Measurements from ENCODE around the gene CTXN1. TPM values are rescaled to one million over a fixed set of nuclear protein-coding genes. Genes with fewer than 3 reads are reported as not detected.
A peak's percentile ranks its signal among the peaks of the same experiment; 100 is the strongest.

CTXN1 gene
- polyA plus RNA-seq, 1 of the 3 experiments (the other 2 are of a cell fraction), result 53.8 TPM

DNA sequence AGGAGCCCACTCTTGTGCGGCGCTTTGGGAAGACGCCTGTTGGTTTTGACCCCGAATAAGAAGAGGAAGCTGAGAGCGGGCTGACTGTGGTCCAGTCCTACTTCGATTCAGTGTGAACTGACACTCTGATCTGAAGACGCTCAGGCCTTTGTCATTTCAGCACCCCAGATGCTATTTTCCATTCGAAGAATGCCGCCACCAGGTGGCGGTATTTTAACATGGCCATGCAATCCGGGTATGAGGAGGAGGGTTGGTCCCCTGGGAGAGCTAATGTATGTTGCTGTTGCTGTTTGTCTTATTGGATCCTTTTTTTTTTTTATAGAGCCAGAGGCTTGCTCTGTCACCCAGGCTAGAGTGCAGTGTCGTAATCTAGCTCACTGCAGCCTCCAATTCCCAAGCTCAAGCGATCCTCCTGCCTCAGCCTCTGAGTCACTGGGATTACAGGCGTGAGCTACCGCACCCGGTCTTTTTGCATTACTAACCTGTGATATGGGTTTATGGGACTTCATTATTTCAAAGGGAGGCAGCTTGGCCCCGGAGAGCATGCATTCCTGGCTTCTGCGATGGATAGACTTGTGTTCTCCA lies 18.3 kb upstream of the CTXN1 start (continued):
- TF ChIP-seq NFIC (IDR thresholded peaks at IDR 0.05; ENCODE audit: borderline replicate concordance) (no peak), MXI1 (IDR thresholded peaks at IDR 0.05; ENCODE audit: low read depth, low read length) (no peak)

DNA sequence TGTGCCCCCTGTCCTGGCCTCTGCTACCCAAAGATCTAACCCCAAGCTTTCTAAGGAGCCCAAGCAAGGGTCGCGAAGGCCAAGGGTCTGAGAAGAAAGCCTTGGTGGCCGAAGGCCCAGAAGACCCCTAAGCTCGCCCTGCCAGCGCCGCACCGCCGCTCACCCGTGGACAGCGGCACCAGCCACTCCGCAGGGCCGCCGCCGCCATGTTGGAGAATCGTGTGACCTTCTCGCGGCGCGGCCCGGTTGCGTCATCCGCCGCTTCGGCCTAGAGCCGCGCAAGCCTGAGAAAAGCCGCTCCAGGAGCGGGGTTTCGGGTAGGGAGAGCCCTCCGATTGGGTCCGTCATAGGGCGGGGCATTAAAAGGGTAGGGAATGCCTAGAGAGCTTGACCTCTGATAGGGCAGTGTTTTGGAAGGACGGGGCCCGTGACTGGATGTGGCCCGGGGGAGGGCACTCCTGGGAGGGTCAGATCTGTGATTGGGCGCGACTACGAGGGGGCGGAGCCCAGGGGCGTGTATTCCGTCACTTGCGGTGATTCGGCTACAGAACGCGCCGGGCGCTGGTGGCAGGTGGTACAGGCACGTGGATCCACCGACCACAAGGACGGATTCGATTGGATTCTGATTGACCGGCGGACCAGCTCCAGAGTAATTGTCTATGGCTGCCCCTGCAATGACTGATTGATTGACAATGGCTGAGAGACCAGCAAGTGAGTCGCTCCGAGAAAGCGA lies 17.7 kb upstream of the CTXN1 start, which contains the start of gene TIMM44:
TIMM44 (minus strand) TSS at position 223 of the 733 bp plus-strand sequence; CDS start at position 208, 15 bp downstream.
- ChIA-PET CTCF (interaction anchor here (0.8 to 4.4 kb wide), 35 partner anchors 8 to 420 kb away, joined by 3 to 69 read pairs (median 5); partner anchors contain the start of genes CTXN1 and TRAPPC5), POLR2A (interaction anchor here (0.6 to 2.5 kb wide), 12 partner anchors 11 to 470 kb away, joined by 3 to 15 read pairs (median 4); partner anchors contain the start of genes CTXN1, ELAVL1, MAP2K7 and SNAPC2)
- peaks cover 14 to 15% of the 10 kb centered on the region in 2 experiments for H3K36me3 ChIP-seq (replicated peaks in 1 of 2; ENCODE audit: control insufficient read depth in 1 of 2, insufficient read depth in 2 of 2, low read length in 1 of 2)
- no peaks in the 10 kb centered on the region for H4K20me1 ChIP-seq (ENCODE audit: insufficient read depth)
- WGBS (ENCODE audit: low lambda C conversion rate), result 1% methylated on average over 30 of the region's 56 CpGs
- peaks cover 0 to 6% of the 10 kb centered on the region in 2 experiments; a peak in 1 of 4 replicates for H3K4me1 ChIP-seq (ENCODE audit: control insufficient read depth in 1 of 2, insufficient read depth in 2 of 2, low read depth in 1 of 2, low read length in 1 of 2)
- peak; percentile 97 for DNase-seq
- H3K9me3 ChIP-seq, result no peaks in the 10 kb centered on the region
- H3F3A ChIP-seq (replicated peaks; ENCODE audit: insufficient read depth), result peaks cover 11% of the 10 kb centered on the region
- H3K27ac ChIP-seq (ENCODE audit: low read depth in 2 of 2, low read length in 1 of 2), result peak within 1 kb of the TSS; percentile 62 to 85
- H3K27me3 ChIP-seq (ENCODE audit: insufficient read depth), result no peaks in the 10 kb centered on the region
- H3K9ac ChIP-seq, result peak within 1 kb of the TSS; percentile 87
- H3K4me3 ChIP-seq (ENCODE audit: low read depth in 2 of 2, low read length in 1 of 2), result peak within 1 kb of the TSS; percentile 70 to 74
- H3K4me2 ChIP-seq, result peak within 1 kb of the TSS; percentile 95
- H3K79me2 ChIP-seq (ENCODE audit: insufficient read depth), result peaks cover 33% of the 10 kb centered on the region
- H3K9me2 ChIP-seq, result no peaks in the 10 kb centered on the region
- H2AFZ ChIP-seq (ENCODE audit: low read depth), result peak within 1 kb of the TSS; percentile 87
- TF ChIP-seq, protein P1, sequence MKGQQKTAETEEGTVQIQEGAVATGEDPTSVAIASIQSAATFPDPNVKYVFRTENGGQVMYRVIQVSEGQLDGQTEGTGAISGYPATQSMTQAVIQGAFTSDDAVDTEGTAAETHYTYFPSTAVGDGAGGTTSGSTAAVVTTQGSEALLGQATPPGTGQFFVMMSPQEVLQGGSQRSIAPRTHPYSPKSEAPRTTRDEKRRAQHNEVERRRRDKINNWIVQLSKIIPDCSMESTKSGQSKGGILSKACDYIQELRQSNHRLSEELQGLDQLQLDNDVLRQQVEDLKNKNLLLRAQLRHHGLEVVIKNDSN (IDR thresholded peaks at IDR 0.05; ENCODE audit: borderline replicate concordance, low read depth), result peak; percentile 66
- no peak for TF ChIP-seq MEF2A (IDR thresholded peaks at IDR 0.05; ENCODE audit: borderline replicate concordance, low read depth)
- TF ChIP-seq, protein P2, sequence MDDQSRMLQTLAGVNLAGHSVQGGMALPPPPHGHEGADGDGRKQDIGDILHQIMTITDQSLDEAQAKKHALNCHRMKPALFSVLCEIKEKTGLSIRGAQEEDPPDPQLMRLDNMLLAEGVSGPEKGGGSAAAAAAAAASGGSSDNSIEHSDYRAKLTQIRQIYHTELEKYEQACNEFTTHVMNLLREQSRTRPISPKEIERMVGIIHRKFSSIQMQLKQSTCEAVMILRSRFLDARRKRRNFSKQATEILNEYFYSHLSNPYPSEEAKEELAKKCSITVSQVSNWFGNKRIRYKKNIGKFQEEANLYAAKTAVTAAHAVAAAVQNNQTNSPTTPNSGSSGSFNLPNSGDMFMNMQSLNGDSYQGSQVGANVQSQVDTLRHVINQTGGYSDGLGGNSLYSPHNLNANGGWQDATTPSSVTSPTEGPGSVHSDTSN (IDR thresholded peaks at IDR 0.05), result peak; percentile 94
- no peak for TF ChIP-seq FOXM1 (IDR thresholded peaks at IDR 0.05; ENCODE audit: low read depth)
- TF ChIP-seq, protein P3, sequence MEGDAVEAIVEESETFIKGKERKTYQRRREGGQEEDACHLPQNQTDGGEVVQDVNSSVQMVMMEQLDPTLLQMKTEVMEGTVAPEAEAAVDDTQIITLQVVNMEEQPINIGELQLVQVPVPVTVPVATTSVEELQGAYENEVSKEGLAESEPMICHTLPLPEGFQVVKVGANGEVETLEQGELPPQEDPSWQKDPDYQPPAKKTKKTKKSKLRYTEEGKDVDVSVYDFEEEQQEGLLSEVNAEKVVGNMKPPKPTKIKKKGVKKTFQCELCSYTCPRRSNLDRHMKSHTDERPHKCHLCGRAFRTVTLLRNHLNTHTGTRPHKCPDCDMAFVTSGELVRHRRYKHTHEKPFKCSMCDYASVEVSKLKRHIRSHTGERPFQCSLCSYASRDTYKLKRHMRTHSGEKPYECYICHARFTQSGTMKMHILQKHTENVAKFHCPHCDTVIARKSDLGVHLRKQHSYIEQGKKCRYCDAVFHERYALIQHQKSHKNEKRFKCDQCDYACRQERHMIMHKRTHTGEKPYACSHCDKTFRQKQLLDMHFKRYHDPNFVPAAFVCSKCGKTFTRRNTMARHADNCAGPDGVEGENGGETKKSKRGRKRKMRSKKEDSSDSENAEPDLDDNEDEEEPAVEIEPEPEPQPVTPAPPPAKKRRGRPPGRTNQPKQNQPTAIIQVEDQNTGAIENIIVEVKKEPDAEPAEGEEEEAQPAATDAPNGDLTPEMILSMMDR (IDR thresholded peaks at IDR 0.05), result no peak
- TF ChIP-seq TAF1 (IDR thresholded peaks at IDR 0.05; ENCODE audit: borderline replicate concordance, low read depth, low read length), result peak; percentile 92
- TF ChIP-seq SIN3A (IDR thresholded peaks at IDR 0.05; ENCODE audit: borderline replicate concordance, low read depth, low read length), result peak; percentile 30; the same call in 1 of the 2 replicates
- TF ChIP-seq MXI1 (IDR thresholded peaks at IDR 0.05; ENCODE audit: low read depth, low read length), result peak; percentile 99
- no peak for TF ChIP-seq RXRA (IDR thresholded peaks at IDR 0.05; ENCODE audit: borderline replicate concordance, low read depth)
- TF ChIP-seq FOSL2 (IDR thresholded peaks at IDR 0.05; ENCODE audit: borderline replicate concordance, low read depth), result no peak
- TF ChIP-seq RCOR1 (IDR thresholded peaks at IDR 0.05; ENCODE audit: low read length), result no peak
- no peak for TF ChIP-seq GATA2 (CRISPR knock-in tag; IDR thresholded peaks at IDR 0.05)
- peak; percentile 78 for TF ChIP-seq RFX5 (IDR thresholded peaks at IDR 0.05; ENCODE audit: low read length)
- TF ChIP-seq, protein P4, sequence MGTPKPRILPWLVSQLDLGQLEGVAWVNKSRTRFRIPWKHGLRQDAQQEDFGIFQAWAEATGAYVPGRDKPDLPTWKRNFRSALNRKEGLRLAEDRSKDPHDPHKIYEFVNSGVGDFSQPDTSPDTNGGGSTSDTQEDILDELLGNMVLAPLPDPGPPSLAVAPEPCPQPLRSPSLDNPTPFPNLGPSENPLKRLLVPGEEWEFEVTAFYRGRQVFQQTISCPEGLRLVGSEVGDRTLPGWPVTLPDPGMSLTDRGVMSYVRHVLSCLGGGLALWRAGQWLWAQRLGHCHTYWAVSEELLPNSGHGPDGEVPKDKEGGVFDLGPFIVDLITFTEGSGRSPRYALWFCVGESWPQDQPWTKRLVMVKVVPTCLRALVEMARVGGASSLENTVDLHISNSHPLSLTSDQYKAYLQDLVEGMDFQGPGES (IDR thresholded peaks at IDR 0.05; ENCODE audit: low read depth, low read length), result no peak; the same call in 1 of the 2 replicates
- TF ChIP-seq SMC3 (IDR thresholded peaks at IDR 0.05; ENCODE audit: low read depth, low read length), result no peak
- TF ChIP-seq TCF12 (IDR thresholded peaks at IDR 0.05), result no peak
- TF ChIP-seq, protein P5, sequence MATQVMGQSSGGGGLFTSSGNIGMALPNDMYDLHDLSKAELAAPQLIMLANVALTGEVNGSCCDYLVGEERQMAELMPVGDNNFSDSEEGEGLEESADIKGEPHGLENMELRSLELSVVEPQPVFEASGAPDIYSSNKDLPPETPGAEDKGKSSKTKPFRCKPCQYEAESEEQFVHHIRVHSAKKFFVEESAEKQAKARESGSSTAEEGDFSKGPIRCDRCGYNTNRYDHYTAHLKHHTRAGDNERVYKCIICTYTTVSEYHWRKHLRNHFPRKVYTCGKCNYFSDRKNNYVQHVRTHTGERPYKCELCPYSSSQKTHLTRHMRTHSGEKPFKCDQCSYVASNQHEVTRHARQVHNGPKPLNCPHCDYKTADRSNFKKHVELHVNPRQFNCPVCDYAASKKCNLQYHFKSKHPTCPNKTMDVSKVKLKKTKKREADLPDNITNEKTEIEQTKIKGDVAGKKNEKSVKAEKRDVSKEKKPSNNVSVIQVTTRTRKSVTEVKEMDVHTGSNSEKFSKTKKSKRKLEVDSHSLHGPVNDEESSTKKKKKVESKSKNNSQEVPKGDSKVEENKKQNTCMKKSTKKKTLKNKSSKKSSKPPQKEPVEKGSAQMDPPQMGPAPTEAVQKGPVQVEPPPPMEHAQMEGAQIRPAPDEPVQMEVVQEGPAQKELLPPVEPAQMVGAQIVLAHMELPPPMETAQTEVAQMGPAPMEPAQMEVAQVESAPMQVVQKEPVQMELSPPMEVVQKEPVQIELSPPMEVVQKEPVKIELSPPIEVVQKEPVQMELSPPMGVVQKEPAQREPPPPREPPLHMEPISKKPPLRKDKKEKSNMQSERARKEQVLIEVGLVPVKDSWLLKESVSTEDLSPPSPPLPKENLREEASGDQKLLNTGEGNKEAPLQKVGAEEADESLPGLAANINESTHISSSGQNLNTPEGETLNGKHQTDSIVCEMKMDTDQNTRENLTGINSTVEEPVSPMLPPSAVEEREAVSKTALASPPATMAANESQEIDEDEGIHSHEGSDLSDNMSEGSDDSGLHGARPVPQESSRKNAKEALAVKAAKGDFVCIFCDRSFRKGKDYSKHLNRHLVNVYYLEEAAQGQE (IDR thresholded peaks at IDR 0.05; ENCODE audit: low read depth, low read length), result peak; percentile 74
- TF ChIP-seq ELF1 (IDR thresholded peaks at IDR 0.05), result no peak
- no peak for TF ChIP-seq NFIC (IDR thresholded peaks at IDR 0.05; ENCODE audit: borderline replicate concordance)
- TF ChIP-seq CHD2 (IDR thresholded peaks at IDR 0.05; ENCODE audit: low read length, partially characterized antibody), result peak; percentile 76

All from SK-N-SH (cell line).